Bronchial epithelial cell (primary cell): ENCODE data around the gene MYOZ3. TPM values are rescaled to one million over a fixed set of nuclear protein-coding genes. Genes with fewer than 3 reads are reported as not detected.
A peak's percentile ranks its signal among the peaks of the same experiment; 100 is the strongest.

ENCODE experiments used
- DNase-seq: peaks from one replicate; pipeline ENCODE4 v3.0.0-alpha.2; 2010; ENCODE audit warnings: low read depth
- FAIRE-seq: peaks from 2 replicates; lab custom pipeline; 2011; peaks lifted over from hg19 to GRCh38; lab: Jason Lieb, UNC
- H3K27me3 ChIP-seq: 2 replicates; pipeline ENCODE4 v1.5.1; 2011; ENCODE audit warnings: low read length; ENCODE audit not compliant: control insufficient read depth, insufficient read depth
- H3K36me3 ChIP-seq: 2 replicates; pipeline ENCODE4 v1.5.1; 2011; ENCODE audit warnings: low read length; ENCODE audit not compliant: control insufficient read depth, insufficient read depth
- H3K4me3 ChIP-seq: 2 replicates; pipeline ENCODE4 v1.5.1; 2011; ENCODE audit warnings: mild to moderate bottlenecking, low read depth, low read length, control low read depth
- CTCF ChIP-seq: IDR thresholded peaks from 2 replicates; pipeline ENCODE4 v1.5.1; 2011; ENCODE audit warnings: mild to moderate bottlenecking, moderate library complexity, low read length, control low read depth, inconsistent platforms; ENCODE audit not compliant: insufficient read depth, severe bottlenecking
- total RNA-seq: library from RNA; depleted of rRNA; stranded (reverse); fragments of >200 nt; gene quantifications from 2 replicates; pipeline ENCODE4 v1.2.1, GENCODE V29; 2014

The MYOZ3 gene, protein sequence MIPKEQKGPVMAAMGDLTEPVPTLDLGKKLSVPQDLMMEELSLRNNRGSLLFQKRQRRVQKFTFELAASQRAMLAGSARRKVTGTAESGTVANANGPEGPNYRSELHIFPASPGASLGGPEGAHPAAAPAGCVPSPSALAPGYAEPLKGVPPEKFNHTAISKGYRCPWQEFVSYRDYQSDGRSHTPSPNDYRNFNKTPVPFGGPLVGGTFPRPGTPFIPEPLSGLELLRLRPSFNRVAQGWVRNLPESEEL
- total RNA-seq = not detected in 2 replicates

DNA sequence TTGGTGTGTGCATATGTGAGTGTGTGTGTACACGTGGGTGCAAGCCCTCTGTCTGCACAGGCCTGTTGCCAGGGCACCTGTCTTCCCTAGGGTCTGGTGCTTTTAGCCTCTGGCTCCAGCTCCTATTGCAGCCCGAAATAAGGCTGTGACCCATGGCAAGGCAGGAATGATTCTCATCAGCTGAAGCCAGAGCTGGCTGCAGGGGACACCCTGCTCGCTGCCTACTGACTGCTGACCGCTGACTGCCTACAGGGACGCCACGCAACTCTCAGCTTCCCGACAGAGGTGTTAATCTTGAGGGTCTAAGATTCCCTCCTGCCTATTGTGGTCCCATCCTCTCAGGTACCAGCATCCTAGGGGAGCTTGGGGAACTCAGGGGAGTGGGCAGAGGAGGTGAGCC is at the start of gene MYOZ3:
TSS of gene MYOZ3 (plus strand) at position 166 of the 400 bp plus-strand sequence. CDS start 1,691 bp downstream, outside the sequence.
- no peak within 1 kb of the TSS for H3K4me3 ChIP-seq
- FAIRE-seq (no peak), DNase-seq (no peak)
- H3K36me3 ChIP-seq = no peaks in the 10 kb centered on the region
- no peak for TF ChIP-seq CTCF
- no peaks in the 10 kb centered on the region for H3K27me3 ChIP-seq

DNA sequence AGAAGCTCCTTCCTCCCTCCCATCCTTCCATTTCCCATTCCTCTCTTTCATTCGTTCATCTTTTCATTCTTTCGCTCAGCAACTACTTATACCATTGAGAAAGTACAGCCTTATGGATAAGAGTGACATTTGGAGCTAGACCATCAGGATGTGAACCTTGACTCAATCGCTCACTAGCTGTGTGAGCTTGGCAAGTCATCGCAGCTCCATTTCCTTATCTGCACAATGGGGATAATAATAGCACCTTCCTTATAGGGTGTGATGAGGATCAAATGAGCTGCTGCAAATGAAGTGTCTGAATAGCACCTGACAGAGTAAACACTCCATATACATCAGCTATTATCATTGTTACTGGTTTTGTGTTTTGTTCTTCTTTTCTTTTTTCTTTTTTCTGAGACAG is 48.6 kb upstream of the MYOZ3 start:
- H3K27me3 ChIP-seq = no peaks in the 10 kb centered on the region
- H3K36me3 ChIP-seq = no peaks in the 10 kb centered on the region
- DNase-seq (peak; percentile 33), FAIRE-seq (no peak)
- no peak for TF ChIP-seq CTCF
- no peak overlapping the region for H3K4me3 ChIP-seq

DNA sequence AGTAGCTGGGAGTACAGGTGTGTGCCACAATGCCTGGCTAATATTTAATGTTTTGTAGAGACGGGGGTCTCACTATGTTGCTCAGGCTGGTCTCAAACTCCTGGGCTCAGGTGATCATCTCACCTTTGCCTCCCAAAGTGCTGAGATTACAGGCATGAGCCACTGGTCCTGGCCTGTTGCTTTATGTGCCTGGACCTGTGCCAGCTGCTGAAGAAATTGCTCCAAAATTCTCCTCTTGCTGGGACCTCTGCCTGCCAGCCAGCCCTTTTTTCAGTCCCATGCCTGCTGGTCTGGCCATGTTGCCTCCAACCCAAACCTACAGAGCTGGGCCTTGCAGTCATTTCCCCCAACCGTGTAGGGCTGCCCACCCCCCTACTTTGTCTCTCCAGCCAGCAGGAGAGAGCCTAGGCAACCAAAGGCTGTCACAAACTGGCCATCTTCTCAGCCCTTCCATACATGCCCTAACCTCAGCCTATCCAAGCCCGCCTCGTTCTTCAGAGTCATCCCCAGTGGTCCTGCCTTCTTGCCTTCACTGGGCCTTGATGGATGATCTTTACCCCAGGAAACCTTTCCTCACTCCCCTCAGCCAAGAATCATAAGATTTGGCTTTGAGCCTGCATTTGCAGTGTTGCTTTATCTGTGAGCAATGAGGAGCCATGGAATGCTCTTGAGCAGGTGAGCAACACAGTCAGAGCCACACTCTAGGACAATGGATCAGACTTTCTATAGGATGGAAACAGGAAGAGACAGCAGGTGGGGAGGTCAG is 48.0 kb upstream of the MYOZ3 start:
- Histone ChIP-seq H3K27me3 (no peaks in the 10 kb centered on the region), H3K36me3 (no peaks in the 10 kb centered on the region), H3K4me3 (no peak overlapping the region)
- TF ChIP-seq CTCF = no peak
- DNase-seq (no peak), FAIRE-seq (no peak)

DNA sequence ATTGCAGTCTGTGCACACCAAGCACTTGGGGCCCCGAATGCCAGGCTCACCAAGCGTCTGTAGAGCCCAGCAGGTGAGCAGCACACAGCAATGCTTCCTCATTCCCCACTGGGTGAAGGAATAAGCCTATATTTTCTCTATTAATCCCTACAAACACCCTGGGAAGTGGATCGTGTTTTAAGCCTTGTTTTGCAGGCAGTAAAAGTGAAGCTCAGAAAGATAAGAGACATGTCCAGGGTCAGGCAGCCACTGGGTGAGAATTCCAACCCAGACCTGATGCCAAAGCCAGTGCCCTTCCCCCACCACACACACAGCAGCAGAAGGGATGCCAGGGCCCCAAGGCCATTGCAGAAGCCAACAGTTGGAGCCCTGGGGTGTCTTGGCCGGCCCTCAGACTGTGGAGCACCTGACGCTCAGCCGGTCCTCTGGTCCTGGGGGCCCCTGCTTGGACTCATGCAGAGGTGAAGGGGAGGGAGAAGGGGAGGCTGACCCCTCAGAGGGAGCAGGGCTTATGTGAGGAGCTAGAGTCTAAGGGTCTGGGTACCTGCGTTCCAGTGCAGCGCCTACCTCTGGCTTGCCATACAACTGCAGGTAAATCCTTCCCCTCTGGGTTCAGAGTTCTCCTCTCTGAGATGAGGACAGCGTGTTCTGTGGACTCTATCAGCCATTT is 46.9 kb upstream of the MYOZ3 start:
- Histone ChIP-seq H3K27me3 (no peaks in the 10 kb centered on the region), H3K4me3 (no peak overlapping the region), H3K36me3 (no peaks in the 10 kb centered on the region)
- DNase-seq (no peak), FAIRE-seq (no peak)
- TF ChIP-seq CTCF = peak; percentile 24

DNA sequence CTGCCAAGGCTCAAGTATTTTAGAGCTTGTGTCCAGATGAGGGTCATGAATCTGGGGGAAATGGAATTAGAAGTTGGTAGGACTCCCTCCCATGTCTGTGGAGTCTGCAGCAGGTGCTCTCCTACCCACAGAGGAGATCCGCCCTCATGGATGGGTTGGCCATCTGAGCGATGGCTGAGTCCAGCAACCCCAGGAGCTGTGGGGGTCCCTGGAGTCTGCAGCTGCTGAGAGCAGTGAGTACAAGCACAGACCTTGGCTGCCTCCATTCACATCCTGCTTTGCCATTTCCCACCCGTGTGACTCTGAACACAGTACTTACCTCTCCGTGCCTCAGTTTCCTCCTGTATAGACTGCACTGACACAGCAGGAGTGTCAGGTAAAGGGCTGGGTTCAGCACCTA is 46.4 kb upstream of the MYOZ3 start:
- no peak overlapping the region for H3K4me3 ChIP-seq
- H3K27me3 ChIP-seq = no peaks in the 10 kb centered on the region
- H3K36me3 ChIP-seq = no peaks in the 10 kb centered on the region
- no peak for FAIRE-seq
- no peak for TF ChIP-seq CTCF
- no peak for DNase-seq
